IPS-NIHi7 (cell line): ENCODE data around the gene ZSCAN23.
"Not testable (repeated sequence)": the region's sequence is repeated elsewhere in the genome, so short reads cannot be mapped to it uniquely, and the experiment has no call there.

ENCODE experiments used
- DNase-seq: peaks from one replicate; pipeline ENCODE4 v3.0.0; 2012; ENCODE audit warnings: mixed read lengths; ENCODE audit errors: extremely low spot score

Gene ZSCAN23

DNA sequence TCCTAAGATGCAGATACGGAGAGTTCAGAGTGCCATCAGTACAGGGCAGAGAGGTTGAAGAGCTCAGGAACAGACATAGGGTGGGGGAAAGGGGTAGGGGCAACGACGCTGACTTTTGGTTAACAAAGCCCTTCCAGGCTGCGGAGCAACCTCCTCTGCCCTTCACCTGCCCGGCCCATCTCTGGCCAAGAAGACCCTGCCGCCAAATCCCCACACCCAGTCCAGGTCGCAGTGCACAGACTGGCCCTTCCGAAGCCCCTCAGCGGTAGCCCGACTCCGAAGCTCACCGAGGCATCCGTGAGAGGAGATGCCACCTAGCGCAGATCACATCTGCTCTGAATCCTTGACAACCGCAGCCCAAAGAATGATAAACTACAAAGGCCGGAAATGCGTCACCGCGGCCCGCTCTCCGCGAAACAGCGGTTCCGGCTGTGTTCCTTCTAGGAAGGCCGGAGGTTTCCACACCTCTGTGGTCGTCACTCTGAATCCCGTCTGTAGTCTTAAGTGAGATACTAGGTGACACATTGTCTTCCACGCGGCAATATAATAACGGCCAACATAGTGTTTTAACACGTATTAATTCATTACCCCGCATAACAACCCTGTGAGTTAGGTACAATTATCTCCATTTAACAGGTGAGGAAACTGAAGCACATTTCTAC, at the start of gene ZSCAN23:
ZSCAN23 (minus strand) TSS at position 380 of the 662 bp plus-strand sequence. CDS start 7,225 bp downstream, outside the sequence.
- peak; percentile 86 for DNase-seq

DNA sequence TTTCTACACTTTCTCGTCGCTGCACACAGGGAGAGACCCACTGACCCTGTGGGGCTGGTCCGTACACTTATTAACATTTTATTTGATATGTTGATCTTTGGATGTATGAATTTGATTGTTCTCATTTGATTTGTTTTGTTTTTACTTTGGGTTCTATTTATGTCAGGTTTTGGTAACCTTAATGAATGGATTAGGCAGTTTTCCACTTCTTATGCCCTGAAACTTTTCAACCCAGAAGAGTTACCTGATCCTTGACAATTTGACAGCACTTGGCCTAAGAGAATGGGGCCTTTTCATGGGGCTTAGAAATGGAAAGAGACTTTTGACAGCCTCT, 48.7 kb upstream of the ZSCAN23 start:
- no peak for DNase-seq

DNA sequence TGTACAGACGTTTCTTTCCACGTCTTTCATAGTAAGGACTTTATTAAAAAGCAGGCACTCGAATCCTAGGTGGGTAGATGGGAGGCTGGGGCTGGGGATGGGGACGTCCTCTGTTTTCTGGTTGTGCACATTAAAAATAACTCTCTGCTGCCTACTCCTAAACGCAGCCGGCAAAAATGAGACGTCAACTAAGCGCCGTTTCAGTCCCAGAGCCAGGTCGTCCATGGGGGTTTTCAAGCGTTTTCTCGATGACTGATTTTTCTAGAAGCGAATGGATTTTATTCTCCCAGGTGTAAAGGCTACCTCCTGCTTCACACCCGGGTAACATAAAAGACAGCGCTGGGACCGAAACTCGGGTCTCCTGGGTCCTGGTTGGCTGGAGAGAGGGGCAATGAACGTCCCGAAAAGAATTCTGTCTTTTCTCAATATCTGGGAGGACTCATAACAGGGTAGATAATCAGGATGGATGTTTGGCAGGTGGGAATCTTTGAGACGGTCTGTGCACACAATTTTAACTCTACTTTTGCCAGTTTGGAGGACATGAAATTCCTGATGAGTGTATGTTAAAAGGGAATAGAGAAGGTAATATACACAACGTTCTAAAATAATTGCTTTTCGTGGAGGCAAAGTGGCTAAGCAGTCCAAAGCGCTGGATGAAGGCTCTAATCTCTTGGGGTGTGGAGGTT, 47.1 kb upstream of the ZSCAN23 start:
- no peak for DNase-seq

DNA sequence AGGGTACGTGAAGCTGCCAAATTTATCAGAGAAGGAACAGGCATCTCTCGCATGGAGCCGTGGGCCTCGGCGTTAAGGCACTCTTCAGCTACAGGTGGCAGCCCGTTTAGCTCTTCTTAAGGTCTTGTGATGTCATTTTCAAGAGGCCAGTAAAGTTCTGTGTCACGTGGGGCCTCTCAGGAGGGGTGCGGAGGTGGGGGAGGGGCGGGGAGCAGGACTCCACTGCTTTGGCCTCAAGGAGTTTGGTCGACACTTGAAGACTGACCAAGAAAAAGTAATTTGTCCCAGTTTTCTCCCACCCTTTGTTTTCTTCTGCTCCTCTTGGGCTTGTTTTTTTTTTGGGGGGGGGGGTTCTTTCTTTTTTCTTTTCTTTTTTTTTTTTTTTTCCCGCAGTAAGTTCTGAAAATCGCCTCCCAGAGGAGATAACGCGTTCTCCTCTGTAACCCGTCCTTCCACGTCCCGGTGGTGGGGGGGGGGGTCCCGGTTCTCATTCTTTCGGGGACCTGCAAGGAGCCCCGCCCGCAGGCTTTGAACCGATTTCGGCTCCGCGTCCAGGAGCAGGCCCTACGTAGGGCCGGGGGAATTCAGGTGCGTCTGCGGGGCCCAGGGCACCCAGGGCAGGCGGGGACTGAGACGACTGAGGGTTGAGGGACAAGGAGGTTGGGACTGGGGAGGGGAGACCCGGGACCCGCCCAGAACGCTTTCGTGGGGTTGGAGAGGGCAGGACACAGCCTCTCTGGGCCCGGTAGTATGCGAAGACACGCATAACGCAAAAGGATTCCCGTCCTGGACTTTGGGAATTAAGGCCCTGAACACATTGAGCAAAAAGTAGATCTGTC, 46.3 kb upstream of the ZSCAN23 start:
- peak; percentile 87 for DNase-seq

DNA sequence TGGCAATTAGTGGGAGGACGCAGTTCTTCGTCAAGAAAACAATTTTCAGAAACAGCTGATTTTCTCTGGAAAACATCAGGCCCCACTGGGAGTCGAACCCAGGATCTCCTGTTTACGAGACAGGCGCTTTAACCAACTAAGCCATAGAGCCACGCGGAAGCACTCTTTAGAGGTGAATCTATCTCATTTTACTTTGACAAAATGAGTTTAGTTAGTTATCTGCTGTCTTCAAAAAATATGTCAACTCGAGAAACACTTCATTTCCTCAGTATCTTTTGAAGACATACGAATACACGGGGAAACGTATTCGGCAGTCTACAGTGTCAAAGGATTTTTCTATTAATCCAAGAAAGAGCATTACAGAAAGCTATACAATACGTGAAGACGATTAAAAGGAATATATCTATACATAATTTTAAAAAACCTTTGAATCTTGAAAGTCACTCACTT, 45.6 kb upstream of the ZSCAN23 start:
- DNase-seq = peak; percentile 43

DNA sequence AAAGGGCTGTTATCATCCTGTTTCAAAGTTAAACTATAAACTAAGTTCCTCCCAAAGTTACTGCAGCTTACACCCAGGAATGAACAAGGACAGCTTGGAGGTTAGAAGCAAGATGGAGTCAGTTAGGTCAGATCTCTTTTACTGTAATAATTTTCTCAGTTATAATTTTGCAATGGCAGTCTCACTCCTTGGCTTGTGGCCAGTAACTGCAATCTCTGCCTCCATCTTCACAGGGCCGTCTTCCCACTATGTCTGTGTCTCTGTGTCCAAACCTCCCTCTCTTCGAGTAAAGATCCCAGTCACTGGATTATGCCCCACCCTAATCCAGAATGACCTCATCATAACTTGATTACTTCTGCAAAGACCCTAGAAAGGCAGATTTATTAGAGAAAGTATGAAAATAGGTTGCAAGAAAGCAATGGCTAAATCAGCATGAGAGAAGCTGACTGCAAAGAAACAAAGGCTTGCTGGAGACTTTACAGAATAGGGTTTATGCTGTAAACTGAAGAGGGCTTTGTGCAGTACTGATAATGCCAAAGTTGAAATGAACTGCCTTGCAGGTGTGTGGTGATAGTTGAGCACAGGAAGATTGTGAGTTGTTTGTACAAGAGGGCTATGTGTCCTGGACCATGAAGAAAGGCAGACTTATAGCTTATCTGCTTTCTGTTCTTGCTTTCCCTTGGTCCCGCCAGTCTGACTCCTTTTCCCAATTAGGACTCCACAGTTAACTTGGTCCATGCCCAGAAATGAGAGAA, 43.9 kb upstream of the ZSCAN23 start:
- no peak for DNase-seq

DNA sequence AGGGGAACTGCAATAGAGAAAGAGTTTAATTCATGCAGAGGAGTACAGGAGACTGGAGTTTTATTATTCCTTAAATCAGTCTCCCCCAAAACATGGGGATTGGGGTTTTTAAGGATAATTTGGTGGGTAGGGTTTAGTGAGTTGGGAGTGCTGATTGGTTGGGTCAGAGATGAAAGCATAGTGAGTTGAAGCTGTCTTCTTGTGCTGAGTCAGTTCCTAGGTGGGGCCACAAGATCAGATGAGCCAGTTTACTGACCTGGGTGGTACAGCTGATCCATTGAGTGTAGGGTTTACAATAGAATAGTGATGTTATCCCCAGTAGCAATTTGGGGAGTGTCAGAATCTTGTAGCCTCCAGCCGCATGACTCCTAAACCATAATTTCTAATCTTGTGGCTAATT, 43.2 kb upstream of the ZSCAN23 start:
- DNase-seq = no peak

DNA sequence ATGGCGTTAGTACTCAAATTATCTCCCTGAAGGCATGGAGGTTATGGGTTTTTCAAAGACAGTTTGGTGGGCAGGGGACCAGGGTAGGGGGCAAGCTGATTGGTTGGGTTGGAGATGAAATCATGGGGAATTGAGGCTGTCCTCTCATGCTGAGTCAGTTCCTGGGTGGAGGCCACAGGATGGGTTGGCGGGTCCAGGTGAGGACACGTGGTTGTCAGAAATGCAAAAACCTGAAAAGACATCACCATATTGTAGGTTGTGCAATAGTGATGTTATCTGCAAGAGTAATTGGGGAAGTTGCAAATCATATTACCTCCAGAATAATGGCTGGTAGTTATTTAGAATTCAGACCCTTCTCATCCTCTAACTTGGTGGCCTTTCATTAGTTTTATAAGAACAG, 42.2 kb upstream of the ZSCAN23 start:
- DNase-seq = no peak

DNA sequence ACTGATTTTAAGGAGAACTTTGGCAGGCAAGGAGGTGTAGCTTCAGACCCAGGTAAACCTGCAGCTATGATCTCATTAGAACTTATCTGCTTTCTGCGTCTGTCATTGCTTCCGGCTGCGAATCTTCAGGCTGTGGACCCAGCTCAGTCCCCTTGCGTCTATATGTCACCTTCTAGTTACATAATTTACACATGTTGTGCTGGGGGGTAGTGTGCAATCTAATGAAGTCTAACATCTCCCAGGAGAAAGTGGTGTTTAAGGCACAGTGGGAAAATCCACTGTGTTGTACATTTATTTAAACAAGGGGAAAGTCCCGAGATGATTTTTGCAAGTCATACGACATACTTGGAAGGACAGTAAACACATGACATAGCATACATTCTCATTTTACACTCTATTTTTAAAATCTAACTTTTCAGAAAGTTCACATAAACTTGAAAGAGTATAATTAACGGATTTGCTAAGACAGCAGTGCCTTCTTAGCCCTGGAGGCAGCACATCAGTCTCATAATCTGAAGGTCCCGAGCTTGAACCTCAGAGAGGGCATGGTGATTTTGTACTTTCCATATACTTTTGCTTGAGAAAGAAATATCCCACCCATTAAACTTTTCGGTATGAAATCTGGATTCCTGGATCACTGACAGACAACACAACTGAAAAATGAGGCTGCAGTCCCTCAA, 37.1 kb upstream of the ZSCAN23 start:
- DNase-seq = no peak

DNA sequence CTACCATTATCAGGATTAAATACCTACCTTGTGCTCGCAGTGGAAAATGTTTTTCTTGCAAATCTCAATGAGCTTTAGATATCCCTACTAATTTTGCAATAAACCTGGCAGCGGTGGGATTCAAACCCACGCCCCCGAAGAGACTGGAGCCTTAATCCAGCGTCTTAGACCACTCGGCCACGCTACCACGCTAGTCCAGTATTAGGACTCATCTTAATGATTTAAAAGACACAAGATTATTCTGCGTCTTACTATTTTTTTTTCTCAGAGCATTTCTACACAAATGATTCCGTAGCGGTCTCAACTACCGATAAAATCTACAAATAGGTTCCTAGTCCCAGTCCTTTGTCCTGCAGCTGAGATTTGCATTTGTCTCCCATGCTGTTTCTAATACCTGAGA, 35.2 kb upstream of the ZSCAN23 start:
- no peak for DNase-seq

DNA sequence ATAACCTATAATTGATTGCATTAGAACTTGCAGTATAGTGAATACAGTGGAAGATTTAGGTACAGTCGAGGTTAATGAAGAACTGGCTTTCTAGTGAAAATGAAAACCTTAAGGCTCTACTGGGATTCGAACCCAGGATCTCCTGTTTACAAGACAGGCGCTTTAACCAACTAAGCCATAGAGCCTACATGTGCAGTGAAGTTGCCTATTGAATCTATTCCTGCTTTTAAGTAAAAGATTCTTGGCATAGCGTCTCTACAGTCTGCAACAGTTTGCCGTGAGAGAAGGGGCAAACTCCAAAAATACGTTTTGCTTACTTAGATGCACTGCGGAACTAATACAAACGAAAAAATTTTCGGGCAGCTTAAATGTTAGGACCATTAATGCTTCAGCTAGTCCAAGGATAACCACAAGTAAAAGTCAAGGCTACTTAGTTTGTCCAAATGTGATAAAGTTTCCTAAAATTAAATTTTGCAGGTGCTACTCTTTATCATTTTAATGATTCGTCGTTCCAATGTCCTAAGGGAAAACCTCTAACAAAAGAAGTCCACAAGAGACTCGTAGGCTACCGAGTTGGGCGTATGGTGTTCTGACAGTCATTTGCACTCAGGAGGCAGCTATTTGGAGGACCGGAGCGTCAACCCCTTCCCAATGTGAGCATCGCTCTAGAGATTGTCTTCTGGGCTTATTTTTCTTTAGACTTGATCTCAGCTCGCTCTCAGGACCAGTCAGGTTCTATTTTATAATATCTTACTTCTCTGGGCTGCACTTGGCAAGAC, 31.3 kb upstream of the ZSCAN23 start:
- DNase-seq = peak; percentile 57

DNA sequence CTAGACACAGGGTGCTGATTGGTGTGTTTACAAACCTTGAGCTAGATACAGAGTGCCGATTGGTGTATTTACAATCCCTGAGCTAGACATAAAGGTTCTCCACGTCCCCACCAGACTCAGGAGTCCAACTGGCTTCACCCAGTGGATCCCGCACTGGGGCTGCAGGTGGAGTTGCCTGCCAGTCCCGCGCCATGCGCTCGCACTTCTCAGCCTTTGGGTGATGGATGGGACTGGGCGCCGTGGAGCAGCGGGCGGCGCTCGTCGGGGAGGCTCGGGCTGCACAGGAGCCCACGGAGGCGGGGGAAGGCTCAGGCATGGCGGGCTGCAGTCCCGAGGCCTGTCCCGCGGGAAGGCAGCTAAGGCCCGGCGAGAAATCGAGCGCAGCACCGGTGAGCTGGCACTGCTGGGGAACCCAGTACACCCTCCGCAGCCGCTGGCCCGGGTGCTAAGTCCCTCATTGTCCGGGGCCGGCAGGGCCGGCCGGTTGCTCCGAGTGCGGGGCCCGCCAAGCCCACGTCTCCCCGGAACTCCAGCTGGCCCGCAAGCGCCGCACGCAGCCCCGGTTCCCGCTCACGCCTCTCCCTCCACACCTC, 26.0 kb upstream of the ZSCAN23 start:
- DNase-seq = not testable (repeated sequence)

DNA sequence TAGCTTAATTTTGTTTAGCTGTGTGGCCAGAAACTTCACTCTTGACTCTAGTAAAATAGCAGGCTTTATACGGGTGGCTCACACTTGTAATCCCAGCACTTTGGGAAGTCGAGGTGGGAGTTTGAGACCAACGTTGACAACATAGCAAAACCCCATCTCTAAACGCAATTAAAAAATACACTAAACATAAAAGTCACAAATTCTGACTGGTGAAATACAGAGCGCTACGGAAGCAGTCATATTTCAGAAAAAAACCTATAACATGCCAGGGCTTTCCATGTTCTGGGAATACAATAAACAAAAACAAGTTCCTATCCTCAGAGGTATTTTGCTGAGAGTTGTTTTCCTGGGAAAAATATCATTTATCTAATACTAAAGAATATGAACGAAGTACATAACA, 24.8 kb upstream of the ZSCAN23 start:
- DNase-seq = no peak

DNA sequence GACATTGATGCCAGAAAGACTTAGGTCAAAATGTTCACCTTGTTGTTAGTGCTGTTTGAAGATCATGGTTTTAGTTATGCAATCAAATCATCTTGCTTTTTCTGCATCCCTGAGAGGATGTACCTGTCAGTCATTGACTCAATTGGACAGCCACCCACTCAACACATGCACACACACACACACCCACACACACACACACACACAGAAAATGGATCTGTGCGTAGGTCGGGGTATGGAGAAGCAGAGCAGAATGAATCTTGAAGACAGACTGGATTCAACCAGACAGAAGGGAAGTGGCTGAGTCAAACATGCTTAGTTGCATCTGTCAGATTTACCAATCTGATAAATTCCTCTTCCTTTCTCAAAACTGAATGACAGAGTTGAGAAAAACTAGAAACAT, 19.1 kb upstream of the ZSCAN23 start:
- DNase-seq = no peak

DNA sequence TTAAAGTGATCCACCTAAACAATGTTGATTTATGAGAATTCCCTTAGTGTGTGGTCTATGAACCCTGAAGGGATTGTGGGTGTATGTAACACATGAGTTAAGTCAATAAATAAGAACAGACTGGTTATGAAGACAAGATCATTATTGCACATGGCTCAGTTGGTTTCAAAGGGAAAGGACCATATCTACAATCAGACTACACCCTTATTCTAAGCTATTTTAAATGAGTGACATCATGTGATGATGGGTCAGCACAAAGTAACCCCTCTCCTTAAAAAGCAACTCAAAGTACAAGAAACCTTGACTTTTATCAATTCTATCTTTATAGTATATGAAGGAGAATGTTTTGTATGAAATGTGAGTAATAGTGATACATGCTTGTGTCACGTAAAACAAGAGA, 15.3 kb upstream of the ZSCAN23 start:
- no peak for DNase-seq

DNA sequence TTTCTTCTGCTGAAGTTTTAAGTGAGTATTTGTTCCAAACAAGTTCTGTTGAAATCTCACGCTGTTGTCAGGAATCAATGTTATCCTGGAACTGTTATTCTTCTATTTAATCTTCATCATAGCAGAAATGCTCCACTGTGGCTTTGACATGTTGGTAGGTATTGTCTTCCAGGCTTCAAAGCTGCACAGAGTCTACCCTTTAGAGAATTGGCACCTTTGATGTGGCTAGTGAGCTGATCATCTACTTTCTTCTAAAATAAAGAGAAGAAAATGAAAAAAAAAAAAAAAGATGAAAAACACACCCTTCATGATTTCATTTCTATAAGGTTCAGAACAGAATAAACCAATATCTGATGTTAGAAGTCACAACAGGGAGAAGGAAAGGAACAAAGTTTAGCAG, 5.8 kb upstream of the ZSCAN23 start:
- DNase-seq = no peak

DNA sequence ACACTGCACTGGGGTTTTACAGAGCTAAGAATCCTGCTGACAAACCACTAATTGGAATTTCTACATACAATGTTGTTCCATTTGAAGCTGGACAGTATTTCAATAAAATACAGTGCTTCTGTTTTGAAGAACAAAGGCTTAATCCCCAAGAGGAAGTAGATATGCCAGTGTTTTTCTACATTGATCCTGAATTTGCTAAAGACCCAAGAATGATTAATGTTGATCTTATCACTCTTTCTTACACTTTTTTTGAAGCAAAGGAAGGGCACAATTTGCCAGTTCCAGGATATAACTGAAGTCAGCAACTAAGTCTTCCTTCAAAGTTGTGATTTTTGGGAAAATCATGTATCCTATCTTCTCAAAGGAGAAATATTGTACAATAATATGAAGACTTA, 4.2 kb upstream of the ZSCAN23 start:
- DNase-seq = not testable (repeated sequence)

DNA sequence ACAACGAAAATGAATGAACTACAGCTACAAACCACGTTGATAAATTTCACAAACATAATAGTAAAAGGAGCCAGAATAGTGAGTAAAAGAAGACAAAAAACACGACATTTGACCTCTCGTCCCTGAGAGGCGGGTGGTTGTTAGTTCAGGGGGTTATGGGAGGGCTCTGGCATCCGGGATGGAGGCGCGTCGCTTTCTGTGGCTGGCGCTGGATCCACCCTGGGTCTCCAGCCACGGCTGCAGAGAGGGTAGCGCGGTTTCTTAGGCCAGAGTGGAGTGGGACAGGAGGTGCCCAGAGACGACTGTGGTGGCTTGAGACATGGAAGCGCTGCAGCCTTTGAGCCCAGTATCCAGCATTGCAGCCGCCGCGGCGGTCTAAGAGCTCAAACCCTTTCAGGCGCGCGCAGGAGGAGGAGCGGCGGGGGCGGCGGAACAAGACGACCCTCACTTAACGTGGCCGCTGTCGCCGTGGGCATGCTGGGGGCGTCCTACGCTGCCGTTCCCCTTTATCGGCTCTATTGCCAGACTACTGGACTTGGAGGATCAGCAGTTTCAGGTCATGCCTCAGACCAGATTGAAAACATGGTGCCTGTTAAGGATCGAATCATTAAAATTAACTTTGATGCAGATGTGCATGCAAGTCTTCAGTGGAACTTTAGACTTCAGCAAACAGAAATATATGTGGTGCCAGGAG, 3.7 kb upstream of the ZSCAN23 start:
- peak; percentile 41 for DNase-seq

DNA sequence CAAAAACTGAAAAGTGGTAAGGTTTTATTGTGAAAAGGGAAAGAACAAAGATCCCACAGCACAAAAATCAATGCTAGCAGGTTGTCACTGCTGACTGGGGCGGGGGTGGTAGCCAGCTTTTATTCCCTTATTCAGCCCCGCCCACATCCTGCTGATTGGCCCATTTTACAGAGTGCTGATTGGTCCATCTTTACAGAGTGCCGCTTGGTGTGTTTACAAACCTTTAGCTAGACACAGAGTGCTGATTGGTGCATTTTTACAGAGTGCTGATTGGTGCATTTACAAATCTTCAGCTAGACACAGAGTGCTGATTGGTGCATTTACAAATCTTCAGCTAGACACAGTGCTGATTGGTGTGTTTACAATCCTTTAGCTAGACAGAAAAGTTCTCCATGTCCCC, 1.5 kb upstream of the ZSCAN23 start:
- not testable (repeated sequence) for DNase-seq

DNA sequence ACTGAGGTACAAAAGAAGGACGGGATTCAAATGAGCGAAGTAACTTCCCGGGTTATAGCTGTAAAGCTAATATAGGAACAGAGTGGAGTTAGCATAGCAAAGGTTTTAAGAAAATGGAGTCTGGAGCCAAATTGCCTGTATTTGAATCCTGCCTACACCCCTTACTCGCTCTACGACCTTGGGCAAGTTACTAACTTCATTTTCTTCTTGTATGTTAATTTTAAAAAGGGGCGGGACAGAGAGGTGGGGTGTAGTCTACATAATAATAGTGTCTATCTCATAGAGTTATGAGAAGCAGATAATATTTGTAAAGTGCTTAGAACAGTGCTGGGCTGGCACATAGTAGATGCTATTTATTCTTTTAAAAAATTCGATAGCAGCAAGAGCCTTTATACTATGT, 705 bp downstream of the ZSCAN23 start:
- DNase-seq = no peak
